ENCODE data around the gene ISG20L2.
A peak's percentile ranks its signal among the peaks of the same experiment; 100 is the strongest.
"Not testable (repeated sequence)": the region's sequence is repeated elsewhere in the genome, so short reads cannot be mapped to it uniquely, and the experiment has no call there.

Gene ISG20L2

DNA sequence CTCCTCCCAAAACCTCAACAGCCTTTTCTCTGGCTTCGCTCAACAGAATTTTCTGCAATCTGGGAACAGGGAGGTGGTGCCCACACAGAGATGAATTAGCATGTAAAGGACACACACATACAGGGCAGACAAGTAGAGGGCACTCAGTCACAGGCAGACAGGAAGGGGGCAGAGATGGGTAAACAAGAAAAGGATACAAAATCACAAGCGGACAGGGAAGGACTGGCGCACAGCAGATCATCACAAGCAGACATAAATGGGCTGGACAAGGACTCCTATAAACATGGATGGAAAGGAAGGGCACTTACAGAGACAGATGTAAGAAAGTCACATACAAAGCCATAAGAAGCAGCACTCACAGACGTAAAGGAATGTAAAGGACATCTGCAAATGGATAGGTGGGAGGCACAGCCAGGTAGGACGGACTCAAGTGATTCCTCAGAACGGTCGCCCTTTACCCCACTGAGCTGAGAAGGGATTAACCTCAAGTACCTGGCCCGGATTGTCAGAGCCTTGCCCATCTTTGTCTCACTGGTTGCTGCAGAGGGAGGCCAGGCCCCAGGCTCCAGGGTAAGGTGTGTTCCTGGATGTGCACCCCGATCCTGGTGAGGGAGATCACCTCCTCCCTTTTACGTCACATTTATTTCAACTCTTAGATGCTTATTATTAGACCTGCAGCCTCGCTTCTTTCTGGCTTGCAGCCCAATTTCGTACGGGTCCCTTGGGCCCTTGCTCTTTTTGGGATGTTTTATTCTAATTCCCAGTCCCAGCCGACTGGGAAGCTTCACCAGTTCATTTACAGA is 37.9 kb upstream of the ISG20L2 start:
- DNase-seq (ENCODE audit: extremely low read depth, insufficient read length): no peak
- no peaks in the 10 kb centered on the region for H3K27me3 ChIP-seq (replicated peaks; ENCODE audit: control insufficient read depth, insufficient read depth, low read length)
- peak overlapping the region; percentile 82 for H3K4me3 ChIP-seq (replicated peaks; ENCODE audit: low read depth, low read length)
- H3K36me3 ChIP-seq (ENCODE audit: control insufficient read depth, insufficient read depth, low read length): peaks cover 3% of the 10 kb centered on the region
- TF ChIP-seq CTCF (IDR thresholded peaks at IDR 0.05; ENCODE audit: insufficient read depth, low read length, poor library complexity, severe bottlenecking): no peak

DNA sequence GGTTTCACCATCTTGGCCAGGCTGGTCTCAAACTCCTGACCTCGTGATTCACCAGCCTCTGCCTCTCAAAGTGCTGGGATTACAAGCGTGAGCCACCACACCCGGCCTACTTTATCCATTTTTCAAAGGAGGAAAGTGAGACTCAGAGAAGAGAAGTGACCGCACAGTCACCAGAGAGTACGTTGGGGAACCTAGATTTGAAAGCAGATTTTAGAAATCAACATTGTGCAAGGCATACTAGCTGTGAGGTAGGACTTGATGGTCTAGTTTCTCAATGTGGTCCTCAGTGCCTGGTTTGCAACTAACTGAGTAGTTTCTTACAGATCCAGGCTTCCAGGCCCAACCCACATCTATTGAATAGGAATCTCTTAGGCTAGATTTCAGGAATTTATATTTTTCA is 37.1 kb upstream of the ISG20L2 start:
- no peak for DNase-seq (ENCODE audit: extremely low read depth, insufficient read length)
- H3K36me3 ChIP-seq (ENCODE audit: control insufficient read depth, insufficient read depth, low read length): no peaks in the 10 kb centered on the region
- peak overlapping the region; percentile 82; the same call in 1 of the 2 replicates for H3K4me3 ChIP-seq (replicated peaks; ENCODE audit: low read depth, low read length)
- H3K27me3 ChIP-seq (replicated peaks; ENCODE audit: control insufficient read depth, insufficient read depth, low read length): no peaks in the 10 kb centered on the region
- TF ChIP-seq CTCF (IDR thresholded peaks at IDR 0.05; ENCODE audit: insufficient read depth, low read length, poor library complexity, severe bottlenecking): no peak

GRCh38 chr1:156765136-156765535 is 36.6 kb upstream of the ISG20L2 start:
- H3K4me3 ChIP-seq (replicated peaks; ENCODE audit: low read depth, low read length); H3K27me3 ChIP-seq (replicated peaks; ENCODE audit: control insufficient read depth, insufficient read depth, low read length); DNase-seq (ENCODE audit: extremely low read depth, insufficient read length): not testable (repeated sequence)

GRCh38 chr1:156760796-156761104 is 32.2 kb upstream of the ISG20L2 start:
- no peak for TF ChIP-seq CTCF (IDR thresholded peaks at IDR 0.05; ENCODE audit: insufficient read depth, low read length, poor library complexity, severe bottlenecking)
- Histone ChIP-seq H3K27me3 (replicated peaks; ENCODE audit: control insufficient read depth, insufficient read depth, low read length) (no peaks in the 10 kb centered on the region), H3K36me3 (ENCODE audit: control insufficient read depth, insufficient read depth, low read length) (no peaks in the 10 kb centered on the region), H3K4me3 (replicated peaks; ENCODE audit: low read depth, low read length) (no peak overlapping the region)
- no peak for DNase-seq (ENCODE audit: extremely low read depth, insufficient read length)

More at GRCh38 chr1:156765136-156765535, 36.6 kb upstream of the ISG20L2 start:
- not testable (repeated sequence) for H3K36me3 ChIP-seq (ENCODE audit: control insufficient read depth, insufficient read depth, low read length)

- H3K4me3 ChIP-seq (replicated peaks; ENCODE audit: low read depth, low read length): no peak overlapping the region
Measured at GRCh38 chr1:156760092-156760795, 31.7 kb upstream of the ISG20L2 start.

DNA sequence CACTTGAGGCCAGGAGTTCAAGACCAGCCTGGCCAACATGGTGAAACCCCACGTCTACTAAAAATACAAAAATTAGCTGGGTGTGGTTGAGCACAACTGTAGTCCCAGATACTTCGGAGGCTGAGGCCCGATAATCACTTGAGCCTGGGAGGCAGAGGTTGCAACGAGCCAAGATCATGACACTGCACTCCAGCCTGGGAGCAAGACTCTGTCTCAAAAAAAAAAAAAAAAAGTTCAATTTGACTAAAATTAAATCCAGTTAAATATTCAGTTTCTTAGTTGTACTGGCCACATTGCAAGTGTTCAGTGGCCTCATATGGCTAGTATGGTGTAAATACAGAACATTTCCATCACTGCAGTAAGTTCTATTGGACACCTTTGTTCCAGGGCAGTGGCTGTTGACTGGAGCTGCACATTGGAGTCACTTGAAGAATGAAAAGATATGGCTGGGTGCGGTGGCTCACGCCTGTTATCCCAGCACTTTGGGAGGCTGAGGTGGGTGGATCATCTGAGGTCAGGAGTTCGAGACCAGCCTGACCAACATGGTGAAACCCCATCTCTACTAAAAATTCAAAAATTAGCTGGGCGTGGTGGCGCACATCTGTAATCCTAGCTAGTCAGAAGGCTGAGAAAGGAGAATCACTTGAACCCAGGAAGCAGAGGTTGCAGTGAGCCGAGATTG is 29.1 kb upstream of the ISG20L2 start:
- not testable (repeated sequence) for DNase-seq (ENCODE audit: extremely low read depth, insufficient read length); H3K27me3 ChIP-seq (replicated peaks; ENCODE audit: control insufficient read depth, insufficient read depth, low read length); H3K36me3 ChIP-seq (ENCODE audit: control insufficient read depth, insufficient read depth, low read length); H3K4me3 ChIP-seq (replicated peaks; ENCODE audit: low read depth, low read length)

More at GRCh38 chr1:156760092-156760795, 31.7 kb upstream of the ISG20L2 start:
- DNase-seq (ENCODE audit: extremely low read depth, insufficient read length): no peak
- no peaks in the 10 kb centered on the region for H3K36me3 ChIP-seq (ENCODE audit: control insufficient read depth, insufficient read depth, low read length)
- no peak for TF ChIP-seq CTCF (IDR thresholded peaks at IDR 0.05; ENCODE audit: insufficient read depth, low read length, poor library complexity, severe bottlenecking)
- H3K27me3 ChIP-seq (replicated peaks; ENCODE audit: control insufficient read depth, insufficient read depth, low read length): no peaks in the 10 kb centered on the region

Measured in GM06990 (cell line).